H1 (cell line): Measurements from ENCODE around the gene FHIT. TPM values are rescaled to one million over a fixed set of nuclear protein-coding genes. Genes with fewer than 3 reads are reported as not detected.
"Not testable (repeated sequence)": the region's sequence is repeated elsewhere in the genome, so short reads cannot be mapped to it uniquely, and the experiment has no call there.

Experiments
- CTCF ChIA-PET: fragments of 300-600 bp; sonication (Branson Sonifier 250); formaldehyde crosslinking; loops from one replicate; lab custom pipeline; 2021; ENCODE audit not compliant: partially characterized antibody; lab: Charles Lee
- POLR2A ChIA-PET: fragments of 300-600 bp; sonication (Branson Sonifier 250); formaldehyde crosslinking; loops from one replicate; lab custom pipeline; 2021; ENCODE audit warnings: inconsistent platforms; ENCODE audit not compliant: partially characterized antibody; lab: Charles Lee
- DNase-seq, 2 experiments: peaks; one replicate each; pipeline versions ENCODE4 v3.0.0 to v3.0.0-alpha.2; 2010 to 2022; ENCODE audit warnings: low spot score in 2 of 2, low read depth in 1 of 2, mixed read lengths in 1 of 2
- FAIRE-seq: peaks from 2 replicates; lab custom pipeline; 2011; peaks lifted over from hg19 to GRCh38; lab: Jason Lieb, UNC
- H2AFZ ChIP-seq: 2 replicates; pipeline ENCODE4 v1.8.1; 2012; ENCODE audit warnings: low read length, inconsistent platforms
- H2AK5ac ChIP-seq: 2 replicates; pipeline ENCODE4 v1.6.1; 2013; ENCODE audit warnings: low read depth, low read length
- H2BK120ac ChIP-seq: replicated peaks from 2 replicates; pipeline ENCODE3; 2013; ENCODE audit warnings: low read depth, low read length, inconsistent platforms
- H2BK12ac ChIP-seq: 2 replicates; pipeline ENCODE4 v1.6.1; 2013; ENCODE audit warnings: low read depth, low read length
- H2BK15ac ChIP-seq: 2 replicates; pipeline ENCODE4 v1.6.1; 2013; ENCODE audit warnings: low read length
- H2BK20ac ChIP-seq: 2 replicates; pipeline ENCODE4 v1.6.1; 2013; ENCODE audit warnings: low read length
- H2BK5ac ChIP-seq: 2 replicates; pipeline ENCODE4 v1.6.1; 2013; ENCODE audit warnings: low read depth, low read length
- H3K14ac ChIP-seq: 2 replicates; pipeline ENCODE4 v1.6.1; 2013; ENCODE audit warnings: inconsistent platforms; ENCODE audit not compliant: insufficient read length
- H3K18ac ChIP-seq: 2 replicates; pipeline ENCODE4 v1.6.1; 2013; ENCODE audit warnings: low read length; ENCODE audit errors: extremely low read depth
- H3K23ac ChIP-seq: 2 replicates; pipeline ENCODE4 v1.6.1; 2013; ENCODE audit warnings: inconsistent platforms; ENCODE audit not compliant: insufficient read length
- H3K23me2 ChIP-seq: 2 replicates; pipeline ENCODE4 v1.6.1; 2013; ENCODE audit warnings: low read depth, low read length
- H3K27ac ChIP-seq: 2 replicates; pipeline ENCODE4 v1.6.1; 2011; ENCODE audit warnings: low read depth, low read length, inconsistent platforms
- H3K27me3 ChIP-seq, 4 experiments: replicated peaks in 1 of 4; 1 replicate in 1 of 4; 2 replicates in 3 of 4; pipeline versions ENCODE4 v1.6.1 to v1.8.1; 2011 to 2013; ENCODE audit warnings: low read length in 3 of 4, mild to moderate bottlenecking in 3 of 4, inconsistent platforms in 2 of 4, mixed read lengths in 2 of 4, moderate library complexity in 1 of 4; ENCODE audit not compliant: control insufficient read depth in 3 of 4, insufficient read depth in 3 of 4; ENCODE audit errors: extremely low read depth in 1 of 4
- H3K36me3 ChIP-seq, 4 experiments: 2 replicates each; pipeline versions ENCODE4 v1.6.1 to v1.8.1; 2011 to 2013; ENCODE audit warnings: mild to moderate bottlenecking in 4 of 4, low read length in 3 of 4, moderate library complexity in 2 of 4, control low read depth in 1 of 4, inconsistent platforms in 1 of 4; ENCODE audit not compliant: insufficient read depth in 4 of 4, control insufficient read depth in 2 of 4
- H3K4ac ChIP-seq: replicated peaks from 2 replicates; pipeline ENCODE3; 2013; ENCODE audit warnings: low read length, low read depth, mixed read lengths, inconsistent platforms; ENCODE audit not compliant: insufficient read length
- H3K4me1 ChIP-seq, 4 experiments: replicated peaks in 1 of 4; 1 replicate in 1 of 4; 2 replicates in 3 of 4; pipeline versions ENCODE4 v1.6.1 to v1.8.1; 2011 to 2013; ENCODE audit warnings: low read length in 3 of 4, inconsistent platforms in 2 of 4, mixed read lengths in 1 of 4; ENCODE audit not compliant: insufficient read depth in 4 of 4, control insufficient read depth in 3 of 4
- H3K4me2 ChIP-seq, 2 experiments: 2 replicates each; pipeline versions ENCODE4 v1.6.1 to v1.8.1; 2011 to 2013; ENCODE audit warnings: low read depth in 2 of 2, low read length in 2 of 2, control low read depth in 1 of 2, inconsistent platforms in 1 of 2, mild to moderate bottlenecking in 1 of 2; ENCODE audit not compliant: insufficient read depth in 1 of 2
- H3K4me3 ChIP-seq, 4 experiments: fragments of 200-600, 300-600 bp in 1 of 4; sonication (generic), shearing (Covaris generic), sonication (Bioruptor Twin) in 1 of 4; 2 replicates each; pipeline versions ENCODE4 v1.5.1 to v1.8.1; 2011 to 2016; ENCODE audit warnings: low read length in 4 of 4, low read depth in 3 of 4, control low read depth in 2 of 4, inconsistent platforms in 2 of 4, mild to moderate bottlenecking in 2 of 4, mixed read lengths in 1 of 4, moderate library complexity in 1 of 4; ENCODE audit not compliant: insufficient read depth in 2 of 4; ENCODE audit errors: extremely low read depth in 1 of 4
- H3K56ac ChIP-seq: replicated peaks from 2 replicates; pipeline ENCODE3; 2013; ENCODE audit warnings: low read depth, mild to moderate bottlenecking, mixed read lengths, low read length, inconsistent platforms; ENCODE audit not compliant: insufficient read length
- H3K79me1 ChIP-seq: 2 replicates; pipeline ENCODE4 v1.6.1; 2013; ENCODE audit warnings: low read depth, low read length, control low read depth
- H3K79me2 ChIP-seq, 2 experiments: 2 replicates each; pipeline versions ENCODE4 v1.6.1 to v1.8.1; 2012 to 2013; ENCODE audit warnings: low read length in 2 of 2, mild to moderate bottlenecking in 2 of 2, inconsistent platforms in 1 of 2; ENCODE audit not compliant: insufficient read depth in 2 of 2, control insufficient read depth in 1 of 2
- H3K9ac ChIP-seq, 4 experiments: replicated peaks in 1 of 4; 1 replicate in 1 of 4; 2 replicates in 3 of 4; pipeline versions ENCODE4 v1.6.1 to v1.8.1; 2011 to 2013; ENCODE audit warnings: low read depth in 3 of 4, low read length in 3 of 4, control low read depth in 2 of 4, mild to moderate bottlenecking in 2 of 4, moderate library complexity in 2 of 4, inconsistent platforms in 1 of 4; ENCODE audit errors: extremely low read depth in 1 of 4
- H3K9me3 ChIP-seq, 2 experiments: 2 replicates each; pipeline versions ENCODE4 v1.6.1 to v1.8.1; 2012 to 2013; ENCODE audit warnings: mild to moderate bottlenecking in 2 of 2, moderate library complexity in 2 of 2, control low read depth in 1 of 2, inconsistent platforms in 1 of 2, low read depth in 1 of 2, low read length in 1 of 2, mixed read lengths in 1 of 2; ENCODE audit not compliant: insufficient read depth in 2 of 2
- H4K20me1 ChIP-seq, 2 experiments: replicated peaks in 1 of 2; 2 replicates each; pipeline versions ENCODE3 to v1.8.1; 2011 to 2013; ENCODE audit warnings: inconsistent platforms in 2 of 2, low read length in 2 of 2, mild to moderate bottlenecking in 1 of 2; ENCODE audit not compliant: insufficient read depth in 2 of 2, control insufficient read depth in 1 of 2
- H4K5ac ChIP-seq: 2 replicates; pipeline ENCODE4 v1.6.1; 2013; ENCODE audit warnings: low read length, low read depth, mixed read lengths, inconsistent platforms; ENCODE audit not compliant: insufficient read length
- H4K8ac ChIP-seq: 2 replicates; pipeline ENCODE4 v1.8.0; 2013; ENCODE audit warnings: mild to moderate bottlenecking, moderate library complexity, low read length, inconsistent platforms; ENCODE audit not compliant: insufficient read depth; ENCODE audit errors: extremely low read depth
- H4K91ac ChIP-seq: replicated peaks from 2 replicates; pipeline ENCODE3; 2013; ENCODE audit warnings: low read length, mixed read lengths, inconsistent platforms; ENCODE audit not compliant: insufficient read length
- WGBS, 2 experiments: shearing (Covaris generic) in 1 of 2; methylation state at CpG; one replicate each; pipeline versions ENCODE4 v1.1.6 to v1.1.7; 2013 to 2015; ENCODE audit warnings: low lambda C conversion rate in 2 of 2, mixed read lengths in 2 of 2, inconsistent platforms in 1 of 2, low coverage in 1 of 2, missing lambda C conversion rate in 1 of 2; ENCODE audit not compliant: insufficient replicate concordance in 2 of 2, insufficient coverage in 1 of 2, insufficient read length in 1 of 2; ENCODE audit errors: extremely low coverage in 1 of 2, missing lambda C conversion rate in 1 of 2; 5-methylcytosine and 5-hydroxymethylcytosine counted together
- polyA plus RNA-seq, 7 experiments: library from polyadenylated mRNA; depleted of rRNA in 3 of 7; stranded (reverse) in 5 of 7; unstranded in 2 of 7; fragments of >200 nt in 5 of 7; fragments of 200-250 nt in 2 of 7; gene quantifications; 1 replicate in 5 of 7; 2 replicates in 1 of 7; 4 replicates in 1 of 7; pipeline versions ENCODE4 v1.2.1 to v1.2.3, GENCODE V29; 2011 to 2013; ENCODE audit warnings: missing spikeins in 2 of 7, mixed read lengths in 2 of 7
- total RNA-seq: library from RNA; stranded (reverse); fragmentation: NEBNext Ultra II Directional; extraction: Animal tissue kit (Norgen Biotek cat#: 25700); gene quantifications from 2 replicates; pipeline ENCODE4 v1.2.1, GENCODE V29; 2021

Gene FHIT
- total and polyA plus RNA-seq, 2 of the 8 experiments (the other 6 are each of a cell fraction or from before 2014, with no cell fraction given): 1.2 to 3.2 TPM

- H4K20me1 ChIP-seq, H3K27ac ChIP-seq, H3K36me3 ChIP-seq, DNase-seq, H2AK5ac ChIP-seq, H3K4me1 ChIP-seq, H2BK5ac ChIP-seq, H3K14ac ChIP-seq, H3K9ac ChIP-seq, H4K5ac ChIP-seq, H3K56ac ChIP-seq, H4K8ac ChIP-seq, H3K79me2 ChIP-seq, H4K91ac ChIP-seq, H2BK120ac ChIP-seq, H2BK12ac ChIP-seq, H2AFZ ChIP-seq, H3K4ac ChIP-seq, FAIRE-seq, H3K9me3 ChIP-seq, H3K23ac ChIP-seq, H2BK15ac ChIP-seq, H3K27me3 ChIP-seq, H3K18ac ChIP-seq, H3K4me3 ChIP-seq, POLR2A ChIA-PET, CTCF ChIA-PET, H3K4me2 ChIP-seq, H3K79me1 ChIP-seq, H3K23me2 ChIP-seq, H2BK20ac ChIP-seq: not testable (repeated sequence)
- WGBS, 2 experiments: 95% methylated on average over 1 of the region's 1 CpG; no CpG with 5 or more reads in 1 of the 2 experiments
These were observed 61.0 kb downstream of the FHIT start for GRCh38 chr3:61190205-61190604.
